G401 (cell line): ENCODE measurements around the gene PTPRN2. TPM values are rescaled to one million over a fixed set of nuclear protein-coding genes. Genes with fewer than 3 reads are reported as not detected.

Source experiments
- DNase-seq: peaks from one replicate; pipeline ENCODE4 v3.0.0-alpha.2; 2015; ENCODE audit warnings: low spot score
- in situ Hi-C: cut with HindIII; loops from 2 replicates; pipeline ENCODE4 v1.10.0; 2016; ENCODE audit warnings: low sequenced_read_pairs, mixed read lengths
- total RNA-seq: library from RNA; depleted of rRNA; stranded (reverse); fragments of >200 nt; shearing (Covaris generic); gene quantifications from 2 replicates; pipeline ENCODE4 v1.2.3, GENCODE V29; 2014

The PTPRN2 gene
- total RNA-seq, 1 experiment from 2014 or later: not detected

GRCh38 chr7:157770716-157771320, 816.8 kb downstream of the PTPRN2 start:
- in situ Hi-C loops: no loop called here
- no peak for DNase-seq

DNA sequence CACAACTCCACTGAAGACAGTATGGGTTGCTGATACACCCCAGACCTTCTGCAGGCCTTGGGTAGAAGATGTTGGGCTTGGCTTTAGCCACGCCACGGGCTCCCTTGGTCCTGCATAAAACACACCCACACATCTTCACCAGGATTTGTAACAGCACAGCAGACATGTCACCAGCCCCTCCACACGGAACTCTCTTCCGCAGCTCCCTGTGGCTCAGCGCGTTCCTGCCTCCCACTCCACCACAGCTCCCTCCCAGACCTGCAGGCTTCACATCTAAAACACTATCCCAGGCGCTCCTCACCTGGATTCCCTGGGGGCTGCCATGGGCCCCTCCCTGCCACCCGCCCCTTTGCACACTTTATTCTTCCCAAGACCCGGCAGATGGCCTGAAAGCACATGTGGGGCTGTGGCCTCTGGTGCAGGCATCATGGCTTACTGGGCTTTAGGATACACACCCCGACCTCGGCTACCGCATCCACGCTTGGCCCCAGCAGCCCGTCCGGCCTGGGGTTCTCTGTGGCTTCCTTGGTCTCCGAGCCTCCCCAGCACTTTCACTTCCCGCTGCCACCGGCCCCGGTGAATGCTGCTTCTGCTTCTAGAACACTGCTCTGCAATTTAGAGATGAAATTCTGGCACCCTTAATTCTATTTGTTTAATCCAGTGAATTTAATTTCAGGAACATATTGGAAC, 818.0 kb downstream of the PTPRN2 start:
- no peak for DNase-seq
- in situ Hi-C loops: no loop called here

- DNase-seq: no peak
- in situ Hi-C loops: no loop called here
Measured at GRCh38 chr7:157769086-157769485, 818.5 kb downstream of the PTPRN2 start.

DNA sequence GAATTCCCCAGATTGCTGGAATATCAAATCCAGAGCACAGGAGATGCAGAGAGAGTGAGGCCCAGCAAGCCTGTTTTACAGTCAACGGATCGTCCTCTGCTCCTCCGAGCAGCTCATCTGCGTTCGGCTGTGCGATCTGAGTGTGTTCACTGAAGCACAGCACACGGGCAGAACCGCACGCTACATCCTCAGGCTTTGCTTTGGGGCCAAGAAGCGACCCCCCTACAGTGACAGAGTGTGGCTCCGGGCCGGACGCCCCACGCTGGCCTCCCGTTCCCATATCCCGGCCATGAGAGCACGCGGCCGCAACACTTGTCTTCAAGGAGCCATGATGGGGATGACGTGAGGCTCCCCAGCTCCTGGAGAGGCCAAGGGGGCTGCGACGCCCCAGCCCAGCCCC, 819.4 kb downstream of the PTPRN2 start:
- in situ Hi-C loops: no loop called here
- no peak for DNase-seq

- in situ Hi-C loops: no loop called here
Measured at GRCh38 chr7:157767506-157768197, 820.0 kb downstream of the PTPRN2 start.

DNA sequence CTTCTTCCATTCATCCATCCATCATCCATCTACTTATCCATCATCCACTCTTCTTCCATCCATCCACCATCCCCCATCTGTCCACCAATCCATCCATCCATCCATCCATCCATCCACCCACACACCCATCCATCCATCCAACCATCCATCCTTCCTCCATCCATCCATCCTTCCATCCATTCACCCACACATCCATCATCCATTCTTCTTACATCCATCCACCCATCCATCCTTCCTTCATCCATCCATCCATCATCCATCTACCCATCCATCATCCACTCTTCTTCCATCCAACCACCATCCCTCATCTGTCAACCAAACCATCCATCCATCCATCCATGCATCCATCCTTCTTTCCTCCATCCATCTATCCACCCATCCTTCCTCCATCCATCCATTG, 821.5 kb downstream of the PTPRN2 start:
- DNase-seq: no peak
- in situ Hi-C loops: no loop called here

More at GRCh38 chr7:157767506-157768197, 820.0 kb downstream of the PTPRN2 start:
- no peak for DNase-seq

- in situ Hi-C loops: no loop called here
- DNase-seq: no peak
Measured at GRCh38 chr7:157764946-157765537, 822.6 kb downstream of the PTPRN2 start.

DNA sequence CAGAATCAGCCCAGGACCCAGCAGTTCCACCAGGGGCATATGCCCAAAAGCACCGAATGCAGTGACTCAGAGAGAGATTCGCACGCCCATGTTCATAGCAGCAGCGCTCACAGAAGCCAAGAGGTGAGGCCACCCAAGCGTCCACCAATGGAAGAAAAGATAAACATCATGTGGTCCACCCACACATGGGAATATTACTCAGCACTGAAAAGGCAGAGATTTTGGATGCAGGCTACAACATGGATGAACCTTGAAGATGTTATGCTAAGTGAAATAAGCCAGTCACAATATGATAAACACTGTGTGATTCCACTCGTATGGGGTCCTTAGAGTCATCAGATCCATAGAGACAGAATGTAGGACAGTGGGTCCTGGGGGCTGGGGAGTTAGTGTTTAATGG, 823.4 kb downstream of the PTPRN2 start:
- DNase-seq: no peak
- in situ Hi-C loops: no loop called here

DNA sequence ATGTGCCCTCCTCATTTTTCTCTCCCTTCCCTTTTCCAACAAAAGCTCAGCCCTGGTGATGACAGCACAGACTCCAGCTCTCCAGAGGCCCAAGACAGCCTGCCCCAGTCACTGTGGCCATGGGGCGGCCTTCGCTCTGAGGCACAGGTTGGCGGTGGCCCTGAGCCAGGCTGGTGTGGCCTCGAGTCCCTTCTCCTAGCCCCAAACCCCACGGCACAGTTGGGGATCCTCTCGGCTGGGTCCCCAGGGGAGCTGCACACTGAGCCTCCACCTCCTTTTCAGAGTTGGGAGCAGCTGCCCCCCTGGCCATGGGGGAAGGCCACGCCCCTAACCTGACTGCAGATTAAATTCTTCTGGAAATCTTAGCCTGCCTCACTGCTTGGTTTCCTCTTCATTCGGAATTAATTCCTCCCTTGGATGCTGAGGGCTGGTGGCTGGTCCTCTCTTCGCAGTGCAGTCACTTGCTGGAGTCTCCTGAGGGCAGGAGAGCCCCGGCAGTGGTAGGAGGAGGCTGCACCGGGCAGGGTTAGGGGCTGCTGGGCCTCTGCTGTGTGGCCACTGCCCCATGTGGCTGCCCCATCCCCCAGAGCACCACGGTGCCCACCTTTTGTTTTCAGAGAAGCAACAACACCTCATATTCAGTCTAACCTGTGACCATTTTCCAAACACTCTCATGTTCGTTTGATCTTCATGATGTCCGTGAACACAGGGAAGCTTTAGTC, 824.2 kb downstream of the PTPRN2 start:
- no peak for DNase-seq
- in situ Hi-C loops: no loop called here

GRCh38 chr7:157762824-157763223, 824.8 kb downstream of the PTPRN2 start:
- no peak for DNase-seq
- in situ Hi-C loops: no loop called here

DNA sequence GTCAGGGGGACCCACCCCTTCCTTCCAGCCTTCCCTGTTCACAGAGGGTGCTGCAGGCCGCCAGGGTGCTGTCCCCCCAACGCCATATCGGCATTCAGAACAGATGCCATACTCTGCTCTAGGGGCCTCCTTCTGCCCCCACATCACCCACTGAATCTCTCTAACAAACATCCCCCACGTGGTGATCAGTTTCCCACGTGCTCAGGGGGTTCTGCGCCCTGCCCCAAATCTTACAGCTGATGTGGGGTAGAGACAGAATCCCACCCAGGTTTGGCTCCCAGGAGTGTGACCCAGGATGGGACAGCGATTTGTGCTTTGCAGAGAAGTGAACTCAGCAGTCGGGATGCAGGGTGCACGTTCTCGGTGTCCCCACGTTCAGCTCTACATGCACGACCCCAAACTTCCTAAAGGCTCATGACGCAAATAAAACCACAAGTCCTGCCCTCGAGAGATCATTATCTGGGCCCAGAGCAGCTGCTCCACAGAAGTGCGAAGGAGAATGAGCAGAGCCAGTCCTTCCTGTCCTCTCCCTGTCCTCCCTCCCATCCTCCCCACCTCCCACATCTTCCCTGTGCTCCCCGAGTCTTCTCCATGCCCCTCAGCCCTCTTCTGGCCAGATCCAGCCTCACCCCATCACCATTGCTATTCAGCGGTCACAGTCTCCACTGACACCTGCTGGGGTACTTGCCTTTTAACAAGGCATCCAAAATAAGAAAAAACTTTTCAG, 827.5 kb downstream of the PTPRN2 start:
- no peak for DNase-seq
- in situ Hi-C loops: no loop called here

GRCh38 chr7:157759246-157759805, 828.3 kb downstream of the PTPRN2 start:
- DNase-seq: no peak
- in situ Hi-C loops: no loop called here

- in situ Hi-C loops: no loop called here
Measured at GRCh38 chr7:157758468-157759245, 829.0 kb downstream of the PTPRN2 start.

GRCh38 chr7:157757776-157758467, 829.7 kb downstream of the PTPRN2 start:
- no peak for DNase-seq
- in situ Hi-C loops: no loop called here

More at GRCh38 chr7:157758468-157759245, 829.0 kb downstream of the PTPRN2 start:
- DNase-seq: no peak

DNA sequence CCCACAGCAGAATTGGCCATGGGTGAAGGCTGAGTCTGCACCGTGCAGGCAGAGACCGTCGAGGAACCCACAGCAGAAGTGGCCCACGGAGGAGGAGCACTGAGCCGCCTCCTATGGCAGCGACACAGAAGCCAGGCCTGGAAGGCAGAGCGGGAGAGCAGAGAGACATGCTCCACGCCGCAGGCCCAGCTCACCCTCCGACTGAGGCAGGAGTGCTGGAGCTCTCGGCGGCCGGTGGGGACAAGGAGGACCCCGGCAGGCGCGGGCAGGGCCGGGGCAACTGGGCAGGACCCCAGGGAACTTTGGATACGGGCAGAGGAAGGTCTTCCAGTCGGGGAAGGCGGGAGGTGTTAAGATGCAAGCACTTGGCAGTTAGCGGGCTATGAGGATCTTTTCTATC, 830.4 kb downstream of the PTPRN2 start:
- no peak for DNase-seq
- in situ Hi-C loops: no loop called here

- in situ Hi-C loops: no loop called here
- no peak for DNase-seq
Measured at GRCh38 chr7:157755741-157756140, 831.9 kb downstream of the PTPRN2 start.

DNA sequence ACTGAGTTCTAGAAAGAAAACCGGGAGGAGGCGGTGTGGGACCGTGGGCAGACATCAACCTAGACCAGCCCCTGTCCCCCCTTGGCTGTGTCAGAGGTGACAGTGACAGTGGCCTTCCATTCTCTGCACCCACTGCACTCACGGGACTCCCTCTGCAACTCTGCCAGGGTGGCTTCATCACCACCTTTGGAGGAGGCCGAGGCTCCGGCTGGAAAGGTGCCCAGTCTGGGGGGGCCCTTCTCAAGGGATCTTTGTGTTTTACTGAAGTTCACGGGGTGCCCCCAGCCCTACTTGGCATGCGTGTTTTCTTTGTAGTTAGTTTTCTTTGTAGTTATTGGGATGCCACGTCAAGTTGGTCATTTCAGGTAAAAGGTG, 833.2 kb downstream of the PTPRN2 start:
- in situ Hi-C loops: no loop called here
- DNase-seq: no peak
